Omental fat pad (tissue), 4 donors: ENCODE data around the gene CNKSR2. TPM values are rescaled to one million over a fixed set of nuclear protein-coding genes. Genes with fewer than 3 reads are reported as not detected.

Experiments used
- ATAC-seq: fragments of 150-250 bp; one replicate; pipeline ENCODE4 v1.9.1; 2016; ENCODE audit warnings: mild to moderate bottlenecking, moderate library complexity; ENCODE audit not compliant: low FRiP score
- DNase-seq: peaks from one replicate; pipeline ENCODE4 v3.0.0-alpha.2; 2019; ENCODE audit warnings: low spot score
- CTCF ChIP-seq, 3 donors: fragments of 450-650 bp; IDR thresholded peaks; one replicate each; pipeline ENCODE4 v1.5.1; 2016 to 2017; ENCODE audit warnings: antibody characterized with exemption in 3 of 3, mild to moderate bottlenecking in 3 of 3, moderate library complexity in 2 of 3
- total RNA-seq, 4 donors: library from RNA; depleted of rRNA; stranded (reverse); fragments of >200 nt; gene quantifications; one replicate each; pipeline ENCODE4 v1.1.0, GENCODE V29; 2016

The CNKSR2 gene
- total RNA-seq, 4 donors from 2014 or later, result 4.8 to 9.5 (median 7.6) TPM

- no peak for TF ChIP-seq CTCF (IDR thresholded peaks at IDR 0.05)
- ATAC-seq (no peak), DNase-seq (no peak)
Measured at GRCh38 chrX:21581479-21581878, 207.3 kb downstream of the CNKSR2 start.

- DNase-seq, result no peak
- no peak for ATAC-seq
- TF ChIP-seq CTCF (IDR thresholded peaks at IDR 0.05), result no peak
Measured at GRCh38 chrX:21586001-21586400, 211.8 kb downstream of the CNKSR2 start.

GRCh38 chrX:21590012-21590776, 216.0 kb downstream of the CNKSR2 start:
- no peak for TF ChIP-seq CTCF (IDR thresholded peaks at IDR 0.05)

GRCh38 chrX:21606002-21606401, 231.8 kb downstream of the CNKSR2 start:
- DNase-seq (no peak), ATAC-seq (no peak)
- TF ChIP-seq CTCF (IDR thresholded peaks at IDR 0.05), result no peak

More at GRCh38 chrX:21590012-21590776, 216.0 kb downstream of the CNKSR2 start:
- no peak for DNase-seq
- ATAC-seq, result no peak

GRCh38 chrX:21610168-21610567, 235.9 kb downstream of the CNKSR2 start:
- ATAC-seq (no peak), DNase-seq (no peak)
- TF ChIP-seq CTCF (IDR thresholded peaks at IDR 0.05), result no peak

- ATAC-seq, result no peak
- DNase-seq, result no peak
- TF ChIP-seq CTCF (IDR thresholded peaks at IDR 0.05), result no peak
Measured at GRCh38 chrX:21612154-21612553, 237.9 kb downstream of the CNKSR2 start.

GRCh38 chrX:21616386-21616785, 242.2 kb downstream of the CNKSR2 start:
- DNase-seq (no peak), ATAC-seq (no peak)
- TF ChIP-seq CTCF (IDR thresholded peaks at IDR 0.05), result no peak
